ENCODE results near the gene DENR.

DENR gene

DNA sequence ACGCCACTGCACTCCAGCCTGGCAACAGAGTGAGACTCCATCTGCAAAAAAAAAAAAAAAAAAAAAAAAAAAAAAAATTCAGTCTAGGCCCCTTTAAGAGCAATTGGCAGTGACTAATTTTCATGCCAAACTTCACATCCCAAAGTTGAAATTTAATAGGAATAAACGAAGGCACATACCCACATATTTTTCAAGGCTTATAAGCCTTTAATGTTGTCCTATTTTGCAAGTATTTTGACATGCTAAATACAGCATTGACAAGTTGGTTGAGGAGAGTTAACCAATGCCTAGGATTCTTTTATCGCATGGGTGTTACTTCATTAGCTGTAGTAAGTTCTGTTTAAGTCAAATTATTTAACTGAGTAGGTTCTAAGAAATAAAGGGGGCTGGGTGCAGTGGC lies 59.2 kb downstream of the DENR start:
- Histone ChIP-seq H3K4me3 (ENCODE audit: low read length in 2 of 2) (no peak overlapping the region), H3K36me3 (ENCODE audit: control insufficient read depth in 2 of 2, insufficient read depth in 2 of 2, low read length in 2 of 2) (no peaks in the 10 kb centered on the region), H3K27me3 (ENCODE audit: control insufficient read depth in 2 of 2, insufficient read depth in 2 of 2, low read length in 2 of 2) (no peaks in the 10 kb centered on the region), H3K9me3 (ENCODE audit: control insufficient read depth in 2 of 2, low read length in 2 of 2) (no peaks in the 10 kb centered on the region), H3K27ac (ENCODE audit: low read depth in 2 of 2, low read length in 2 of 2) (no peak overlapping the region), H3K4me1 (ENCODE audit: control insufficient read depth in 2 of 2, insufficient read depth in 2 of 2, low read length in 2 of 2) (no peaks in the 10 kb centered on the region), H3K9ac (ENCODE audit: low read depth in 1 of 2, low read length in 2 of 2) (no peak overlapping the region)

DNA sequence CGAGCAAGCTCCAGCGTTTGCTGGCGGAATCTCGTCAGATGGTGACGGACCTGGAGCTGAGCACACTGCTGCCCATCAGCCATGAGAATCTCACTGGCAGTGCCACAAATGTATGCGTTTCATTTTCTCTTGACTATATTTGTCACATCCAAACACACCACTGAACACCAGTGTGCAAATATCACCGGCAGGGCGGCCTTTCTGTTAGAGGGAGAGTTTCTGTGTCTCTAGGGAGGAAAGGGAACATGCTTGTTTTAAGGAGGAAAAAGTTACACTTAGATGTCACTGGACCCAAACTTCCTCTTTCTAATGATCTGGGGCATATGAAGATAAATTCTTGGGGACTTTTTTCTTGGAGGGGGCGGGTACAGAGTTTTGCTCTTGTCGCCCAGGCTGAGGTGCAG lies 60.7 kb downstream of the DENR start:
- Histone ChIP-seq H3K4me3 (ENCODE audit: low read length in 2 of 2) (no peak overlapping the region), H3K4me1 (ENCODE audit: control insufficient read depth in 2 of 2, insufficient read depth in 2 of 2, low read length in 2 of 2) (no peaks in the 10 kb centered on the region), H3K27ac (ENCODE audit: low read depth in 2 of 2, low read length in 2 of 2) (no peak overlapping the region), H3K9me3 (ENCODE audit: control insufficient read depth in 2 of 2, low read length in 2 of 2) (no peaks in the 10 kb centered on the region), H3K9ac (ENCODE audit: low read depth in 1 of 2, low read length in 2 of 2) (no peak overlapping the region), H3K27me3 (ENCODE audit: control insufficient read depth in 2 of 2, insufficient read depth in 2 of 2, low read length in 2 of 2) (no peaks in the 10 kb centered on the region), H3K36me3 (ENCODE audit: control insufficient read depth in 2 of 2, insufficient read depth in 2 of 2, low read length in 2 of 2) (no peaks in the 10 kb centered on the region)

DNA sequence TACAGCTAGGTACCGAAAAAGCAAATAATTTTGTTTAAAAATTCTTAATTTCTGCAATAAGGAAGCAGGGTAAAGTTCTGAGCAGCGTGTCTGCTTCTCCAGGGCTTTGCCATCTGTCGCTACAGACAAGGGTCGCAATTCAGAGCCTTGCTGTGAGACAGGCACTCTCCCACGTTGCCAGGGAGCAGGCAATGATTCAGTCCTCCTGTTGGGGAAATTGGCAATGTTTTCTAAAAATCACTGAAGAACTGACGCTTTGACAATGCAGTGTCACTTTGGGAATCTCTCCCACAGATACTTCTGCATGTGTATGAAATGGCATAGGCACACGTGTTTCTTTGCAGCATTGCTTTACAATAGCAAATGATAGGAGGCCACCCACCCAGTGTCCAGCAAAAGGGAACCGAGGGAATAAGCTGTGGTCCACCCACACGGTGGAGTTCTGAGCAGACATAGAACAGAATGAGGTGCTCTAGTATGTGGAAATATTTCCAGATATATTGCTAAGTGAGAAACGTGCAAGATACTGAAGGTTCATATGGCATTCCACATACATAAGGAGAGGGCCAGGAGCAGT lies 66.7 kb downstream of the DENR start:
- Histone ChIP-seq H3K27ac (ENCODE audit: low read depth in 2 of 2, low read length in 2 of 2) (no peak overlapping the region), H3K27me3 (ENCODE audit: control insufficient read depth in 2 of 2, insufficient read depth in 2 of 2, low read length in 2 of 2) (no peaks in the 10 kb centered on the region), H3K4me3 (ENCODE audit: low read length in 2 of 2) (no peak overlapping the region), H3K9me3 (ENCODE audit: control insufficient read depth in 2 of 2, low read length in 2 of 2) (no peaks in the 10 kb centered on the region), H3K4me1 (ENCODE audit: control insufficient read depth in 2 of 2, insufficient read depth in 2 of 2, low read length in 2 of 2) (no peaks in the 10 kb centered on the region), H3K36me3 (ENCODE audit: control insufficient read depth in 2 of 2, insufficient read depth in 2 of 2, low read length in 2 of 2) (no peaks in the 10 kb centered on the region), H3K9ac (ENCODE audit: low read depth in 1 of 2, low read length in 2 of 2) (no peak overlapping the region)

DNA sequence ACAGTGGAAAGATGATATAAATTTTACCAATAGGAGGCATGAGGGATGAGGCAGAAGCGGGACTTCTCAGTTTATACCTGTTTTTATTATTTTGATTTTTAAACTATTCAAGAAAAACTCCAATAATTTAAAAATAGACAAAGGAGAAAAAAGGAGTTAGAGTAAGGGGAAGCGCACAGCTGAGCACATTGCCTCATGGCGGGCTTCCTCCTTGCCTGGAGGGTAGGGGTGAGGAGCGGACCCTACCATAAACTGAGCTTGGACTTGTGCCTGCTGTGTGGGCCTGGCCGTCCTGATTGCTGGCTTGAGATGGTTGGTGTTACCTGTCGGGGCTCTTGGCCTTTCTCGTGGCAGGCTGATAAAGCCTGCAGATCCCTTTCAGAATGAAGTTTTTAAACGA lies 67.5 kb downstream of the DENR start:
- H3K4me1 ChIP-seq (ENCODE audit: control insufficient read depth in 2 of 2, insufficient read depth in 2 of 2, low read length in 2 of 2), result no peaks in the 10 kb centered on the region
- no peaks in the 10 kb centered on the region for H3K9me3 ChIP-seq (ENCODE audit: control insufficient read depth in 2 of 2, low read length in 2 of 2)
- no peak overlapping the region for H3K4me3 ChIP-seq (ENCODE audit: low read length in 2 of 2)
- H3K27me3 ChIP-seq (ENCODE audit: control insufficient read depth in 2 of 2, insufficient read depth in 2 of 2, low read length in 2 of 2), result no peaks in the 10 kb centered on the region
- H3K36me3 ChIP-seq (ENCODE audit: control insufficient read depth in 2 of 2, insufficient read depth in 2 of 2, low read length in 2 of 2), result no peaks in the 10 kb centered on the region
- H3K9ac ChIP-seq (ENCODE audit: low read depth in 1 of 2, low read length in 2 of 2), result no peak overlapping the region
- no peak overlapping the region for H3K27ac ChIP-seq (ENCODE audit: low read depth in 2 of 2, low read length in 2 of 2)

Measured in mucosa of rectum (tissue), 2 donors.